Measurements from ENCODE around the gene RBM47.
"Not testable (repeated sequence)": the region's sequence is repeated elsewhere in the genome, so short reads cannot be mapped to it uniquely, and the experiment has no call there.

RBM47 gene

GRCh38 chr4:40524366-40525041, 105.2 kb downstream of the RBM47 start:
- no peak for DNase-seq

GRCh38 chr4:40523581-40523980, 106.1 kb downstream of the RBM47 start:
- no peak for DNase-seq

GRCh38 chr4:40521957-40522356, 107.7 kb downstream of the RBM47 start:
- no peak for DNase-seq

- DNase-seq: no peak
Measured at GRCh38 chr4:40520533-40520932, 109.1 kb downstream of the RBM47 start.

GRCh38 chr4:40517081-40517480, 112.6 kb downstream of the RBM47 start:
- DNase-seq: not testable (repeated sequence)

- no peak for DNase-seq
Measured at GRCh38 chr4:40516651-40517050, 113.0 kb downstream of the RBM47 start.

GRCh38 chr4:40515398-40516293, 114.0 kb downstream of the RBM47 start:
- DNase-seq: no peak

GRCh38 chr4:40515037-40515397, 114.6 kb downstream of the RBM47 start:
- no peak for DNase-seq

GRCh38 chr4:40514497-40514951, 115.1 kb downstream of the RBM47 start:
- DNase-seq: no peak

- no peak for DNase-seq
Measured at GRCh38 chr4:40511036-40511614, 118.5 kb downstream of the RBM47 start.

- DNase-seq: no peak
Measured at GRCh38 chr4:40507977-40508376, 121.7 kb downstream of the RBM47 start.

GRCh38 chr4:40506492-40506891, 123.2 kb downstream of the RBM47 start:
- no peak for DNase-seq

- DNase-seq: no peak
Measured at GRCh38 chr4:40506066-40506465, 123.6 kb downstream of the RBM47 start.

GRCh38 chr4:40502934-40503333, 126.7 kb downstream of the RBM47 start:
- no peak for DNase-seq

- DNase-seq: no peak
Measured at GRCh38 chr4:40502220-40502619, 127.4 kb downstream of the RBM47 start.

- DNase-seq: no peak
Measured at GRCh38 chr4:40500781-40501180, 128.9 kb downstream of the RBM47 start.

GRCh38 chr4:40493160-40493559, 136.5 kb downstream of the RBM47 start:
- DNase-seq: no peak

GRCh38 chr4:40492691-40493090, 137.0 kb downstream of the RBM47 start:
- DNase-seq: no peak

GRCh38 chr4:40490481-40490880, 139.2 kb downstream of the RBM47 start:
- no peak for DNase-seq

GRCh38 chr4:40489961-40490360, 139.7 kb downstream of the RBM47 start:
- DNase-seq: no peak

GRCh38 chr4:40486534-40486933, 143.1 kb downstream of the RBM47 start:
- no peak for DNase-seq

GRCh38 chr4:40484346-40485090, 145.1 kb downstream of the RBM47 start:
- no peak for DNase-seq
